GM18517 (cell line): ENCODE data around the gene ABLIM1.

Experiments
- ATAC-seq: cut with Tn5 transposase; IDR thresholded peaks from one replicate; pipeline ENCODE4 v1.9.1; 2021; ENCODE audit warnings: mild to moderate bottlenecking, moderate library complexity; ENCODE audit not compliant: unreplicated experiment

The ABLIM1 gene

GRCh38 chr10:114680543-114681117 is 22.6 kb upstream of the ABLIM1 start:
- ATAC-seq: no peak

GRCh38 chr10:114679552-114679951 is 21.5 kb upstream of the ABLIM1 start:
- no peak for ATAC-seq

GRCh38 chr10:114678820-114679219 is 20.7 kb upstream of the ABLIM1 start:
- ATAC-seq: no peak

- ATAC-seq: no peak
Measured at GRCh38 chr10:114678336-114678735, 20.3 kb upstream of the ABLIM1 start.

GRCh38 chr10:114674346-114674745 is 16.3 kb upstream of the ABLIM1 start:
- no peak for ATAC-seq

- no peak for ATAC-seq
Measured at GRCh38 chr10:114669648-114670047, 11.6 kb upstream of the ABLIM1 start.

GRCh38 chr10:114668375-114669080 is 10.5 kb upstream of the ABLIM1 start:
- no peak for ATAC-seq

- ATAC-seq: no peak
Measured at GRCh38 chr10:114665873-114666272, 7.8 kb upstream of the ABLIM1 start.

GRCh38 chr10:114665406-114665805 is 7.3 kb upstream of the ABLIM1 start:
- no peak for ATAC-seq

GRCh38 chr10:114664127-114664526 is 6.1 kb upstream of the ABLIM1 start:
- no peak for ATAC-seq

- ATAC-seq: no peak
Measured at GRCh38 chr10:114663626-114664025, 5.6 kb upstream of the ABLIM1 start.

- no peak for ATAC-seq
Measured at GRCh38 chr10:114662646-114663217, 4.7 kb upstream of the ABLIM1 start.

- no peak for ATAC-seq
Measured at GRCh38 chr10:114661212-114661880, 3.3 kb upstream of the ABLIM1 start.

GRCh38 chr10:114655671-114656070 is 2.4 kb downstream of the ABLIM1 start:
- ATAC-seq: no peak

GRCh38 chr10:114654822-114655575 is 3.1 kb downstream of the ABLIM1 start:
- ATAC-seq: no peak

GRCh38 chr10:114653926-114654325 is 4.1 kb downstream of the ABLIM1 start:
- ATAC-seq: no peak

GRCh38 chr10:114652402-114653368 is 5.4 kb downstream of the ABLIM1 start:
- no peak for ATAC-seq

- ATAC-seq: no peak
Measured at GRCh38 chr10:114650831-114651230, 7.2 kb downstream of the ABLIM1 start.

- ATAC-seq: no peak
Measured at GRCh38 chr10:114650266-114650665, 7.8 kb downstream of the ABLIM1 start.
